Keratinocyte (primary cell): Measurements from ENCODE around the gene CDK17. TPM values are rescaled to one million over a fixed set of nuclear protein-coding genes. Genes with fewer than 3 reads are reported as not detected.

Source experiments
- DNase-seq: peaks from one replicate; pipeline ENCODE4 v3.0.0-alpha.2; 2011; ENCODE audit warnings: low read depth, missing footprints, low spot score
- FAIRE-seq: peaks from 2 replicates; lab custom pipeline; 2011; peaks lifted over from hg19 to GRCh38; lab: Jason Lieb, UNC
- H2AFZ ChIP-seq: 2 replicates; pipeline ENCODE4 v1.6.0; 2012; ENCODE audit warnings: low read length, control low read depth, inconsistent platforms; ENCODE audit not compliant: control insufficient read depth
- H3K27ac ChIP-seq: 2 replicates; pipeline ENCODE4 v1.5.1; 2011; ENCODE audit warnings: low read length; ENCODE audit not compliant: control insufficient read depth, insufficient read depth
- H3K27me3 ChIP-seq: 3 replicates; pipeline ENCODE4 v1.6.0; 2011; ENCODE audit warnings: low read length; ENCODE audit not compliant: control insufficient read depth, insufficient read depth; ENCODE audit errors: extremely low read depth
- H3K36me3 ChIP-seq, 2 experiments: 2 replicates in 1 of 2; 3 replicates in 1 of 2; pipeline ENCODE4 v1.5.1; 2011; ENCODE audit warnings: low read length in 2 of 2, mild to moderate bottlenecking in 1 of 2; ENCODE audit not compliant: control insufficient read depth in 2 of 2, insufficient read depth in 2 of 2; ENCODE audit errors: extremely low read depth in 1 of 2
- H3K4me1 ChIP-seq: 3 replicates; pipeline ENCODE4 v1.5.1; 2011; ENCODE audit warnings: low read length; ENCODE audit not compliant: control insufficient read depth, insufficient read depth; ENCODE audit errors: extremely low read depth
- H3K4me2 ChIP-seq: 3 replicates; pipeline ENCODE4 v1.6.0; 2011; ENCODE audit warnings: low read depth, low read length; ENCODE audit not compliant: control insufficient read depth, insufficient read depth; ENCODE audit errors: extremely low read depth
- H3K4me3 ChIP-seq, 3 experiments: fragments of 200-600 bp in 1 of 3; sonication (generic) in 1 of 3; 2 replicates in 2 of 3; 3 replicates in 1 of 3; pipeline ENCODE4 v1.5.1; 2011 to 2016; ENCODE audit warnings: low read length in 3 of 3, mild to moderate bottlenecking in 3 of 3, control low read depth in 2 of 3, inconsistent platforms in 1 of 3, low read depth in 1 of 3, mixed read lengths in 1 of 3, mixed run types in 1 of 3, moderate library complexity in 1 of 3; ENCODE audit not compliant: control insufficient read depth in 2 of 3, insufficient read depth in 2 of 3; ENCODE audit errors: extremely low read depth in 1 of 3
- H3K79me2 ChIP-seq: 2 replicates; pipeline ENCODE4 v1.6.0; 2012; ENCODE audit warnings: low read length; ENCODE audit not compliant: control insufficient read depth, insufficient read depth
- H3K9ac ChIP-seq: 3 replicates; pipeline ENCODE4 v1.6.0; 2011; ENCODE audit warnings: low read length; ENCODE audit not compliant: control insufficient read depth, insufficient read depth; ENCODE audit errors: extremely low read depth
- H3K9me1 ChIP-seq: 3 replicates; pipeline ENCODE4 v1.6.0; 2011; ENCODE audit warnings: low read length; ENCODE audit not compliant: control insufficient read depth, insufficient read depth; ENCODE audit errors: extremely low read depth
- H3K9me3 ChIP-seq: 2 replicates; pipeline ENCODE4 v1.5.1; 2012; ENCODE audit warnings: low read depth, low read length; ENCODE audit not compliant: control insufficient read depth
- H4K20me1 ChIP-seq: 3 replicates; pipeline ENCODE4 v1.6.0; 2011; ENCODE audit warnings: low read length; ENCODE audit not compliant: control insufficient read depth, insufficient read depth; ENCODE audit errors: extremely low read depth
- EZH2 ChIP-seq: IDR thresholded peaks from one replicate; pipeline ENCODE4 v1.6.1; 2012; ENCODE audit warnings: inconsistent platforms, mild to moderate bottlenecking, low read length, moderate library complexity
- dilution Hi-C: fragments of 300-500 bp; cut with MboI; formaldehyde crosslinking; loops from one replicate; pipeline ENCODE4 v1.7.0; 2020; ENCODE audit warnings: low sequenced_read_pairs; ENCODE audit not compliant: extremely low pct_ligation_motif_present
- polyA plus RNA-seq, 5 experiments: library from polyadenylated mRNA; depleted of rRNA in 3 of 5; stranded (reverse) in 3 of 5; stranded (forward) in 1 of 5; unstranded in 1 of 5; fragments of >200 nt; gene quantifications; 1 replicate in 1 of 5; 2 replicates in 3 of 5; 3 replicates in 1 of 5; pipeline versions ENCODE4 v1.2.1 to v1.2.3, GENCODE V29; 2011 to 2012; ENCODE audit warnings: missing spikeins in 2 of 5, low read depth in 1 of 5, low replicate concordance in 1 of 5
- TF ChIP-seq, protein P1 (sequence below), 3 experiments: IDR thresholded peaks in 1 of 3; conservative IDR thresholded peaks in 1 of 3; optimal IDR thresholded peaks in 1 of 3; 2 replicates in 2 of 3; 3 replicates in 1 of 3; pipeline versions ENCODE3 to v1.5.1; 2011; ENCODE audit warnings: low read length in 3 of 3, mild to moderate bottlenecking in 3 of 3, moderate library complexity in 2 of 3, control low read depth in 1 of 3, inconsistent platforms in 1 of 3; ENCODE audit not compliant: insufficient read depth in 2 of 3; ENCODE audit errors: extremely low read depth in 1 of 3

Gene CDK17
- polyA plus RNA-seq, 1 donor (not counting 4 experiments of a cell fraction or from before 2014, with no cell fraction given) = 33.0 TPM

DNA sequence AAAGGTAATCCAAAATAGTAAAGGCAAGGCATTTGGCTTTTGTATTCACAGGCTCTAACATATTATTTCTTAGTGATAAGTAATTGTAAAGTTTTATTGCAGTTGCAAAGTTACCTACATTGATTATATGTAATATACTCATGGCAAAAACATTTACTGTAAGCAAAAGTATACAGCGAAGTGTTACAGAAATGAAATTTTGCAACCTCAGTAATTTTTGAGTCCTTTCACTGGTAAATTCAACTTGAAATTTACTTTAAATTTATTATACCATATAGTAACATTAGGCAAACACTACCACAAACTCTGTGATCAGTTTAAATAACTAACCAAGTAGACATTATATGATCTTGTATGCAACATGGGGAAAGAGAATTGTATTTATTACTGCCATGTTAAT is 89.0 kb downstream of the CDK17 start:
- Histone ChIP-seq H2AFZ (no peak overlapping the region), H3K4me1 (peaks cover 15% of the 10 kb centered on the region), H3K9me3 (no peaks in the 10 kb centered on the region), H3K79me2 (peaks cover 60% of the 10 kb centered on the region), H3K27me3 (no peaks in the 10 kb centered on the region), H3K27ac (no peak overlapping the region), H3K36me3 (peaks cover 0 to 14% of the 10 kb centered on the region in 2 experiments), H3K9me1 (no peaks in the 10 kb centered on the region), H3K4me2 (no peak overlapping the region), H3K9ac (no peak overlapping the region), H4K20me1 (no peaks in the 10 kb centered on the region), H3K4me3 (no peak overlapping the region)
- no peak for TF ChIP-seq EZH2
- TF ChIP-seq, protein P1, sequence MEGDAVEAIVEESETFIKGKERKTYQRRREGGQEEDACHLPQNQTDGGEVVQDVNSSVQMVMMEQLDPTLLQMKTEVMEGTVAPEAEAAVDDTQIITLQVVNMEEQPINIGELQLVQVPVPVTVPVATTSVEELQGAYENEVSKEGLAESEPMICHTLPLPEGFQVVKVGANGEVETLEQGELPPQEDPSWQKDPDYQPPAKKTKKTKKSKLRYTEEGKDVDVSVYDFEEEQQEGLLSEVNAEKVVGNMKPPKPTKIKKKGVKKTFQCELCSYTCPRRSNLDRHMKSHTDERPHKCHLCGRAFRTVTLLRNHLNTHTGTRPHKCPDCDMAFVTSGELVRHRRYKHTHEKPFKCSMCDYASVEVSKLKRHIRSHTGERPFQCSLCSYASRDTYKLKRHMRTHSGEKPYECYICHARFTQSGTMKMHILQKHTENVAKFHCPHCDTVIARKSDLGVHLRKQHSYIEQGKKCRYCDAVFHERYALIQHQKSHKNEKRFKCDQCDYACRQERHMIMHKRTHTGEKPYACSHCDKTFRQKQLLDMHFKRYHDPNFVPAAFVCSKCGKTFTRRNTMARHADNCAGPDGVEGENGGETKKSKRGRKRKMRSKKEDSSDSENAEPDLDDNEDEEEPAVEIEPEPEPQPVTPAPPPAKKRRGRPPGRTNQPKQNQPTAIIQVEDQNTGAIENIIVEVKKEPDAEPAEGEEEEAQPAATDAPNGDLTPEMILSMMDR (optimal IDR thresholded peaks at IDR 0.05 in 1 of 3, IDR thresholded peaks at IDR 0.05 in 1 of 3, conservative IDR thresholded peaks at IDR 0.05 in 1 of 3; ENCODE audit: extremely low read depth in 1 of 3, insufficient read depth in 2 of 3, low read length in 3 of 3) = no peak
- FAIRE-seq (no peak), DNase-seq (no peak)
- dilution Hi-C loops = no loop called here

DNA sequence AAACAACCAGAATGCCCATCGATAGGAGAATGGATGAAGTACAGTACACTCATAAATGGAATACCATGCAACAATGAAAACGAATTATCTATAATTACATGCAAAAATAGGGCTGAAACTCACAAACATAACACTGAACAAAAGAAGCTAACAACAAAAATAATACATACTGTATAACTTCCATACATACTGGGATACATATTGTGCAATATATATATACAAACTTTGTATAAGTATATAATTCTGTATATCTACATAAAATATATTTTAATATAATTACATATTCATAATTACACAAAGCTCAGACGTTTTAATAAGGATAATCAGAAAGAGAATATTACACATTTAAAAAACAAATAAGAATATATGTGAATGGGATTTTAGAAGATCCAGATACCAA is 90.2 kb downstream of the CDK17 start:
- dilution Hi-C loops = no loop called here
- TF ChIP-seq EZH2 = no peak
- TF ChIP-seq, protein P1 (optimal IDR thresholded peaks at IDR 0.05 in 1 of 3, IDR thresholded peaks at IDR 0.05 in 1 of 3, conservative IDR thresholded peaks at IDR 0.05 in 1 of 3; ENCODE audit: extremely low read depth in 1 of 3, insufficient read depth in 2 of 3, low read length in 3 of 3) = no peak
- no peak overlapping the region for H3K4me3 ChIP-seq
- H3K27me3 ChIP-seq = no peaks in the 10 kb centered on the region
- DNase-seq (no peak), FAIRE-seq (no peak)
- no peak overlapping the region for H3K9ac ChIP-seq
- peaks cover 69% of the 10 kb centered on the region for H3K79me2 ChIP-seq
- H3K9me1 ChIP-seq = no peaks in the 10 kb centered on the region
- peaks cover 2 to 22% of the 10 kb centered on the region in 2 experiments for H3K36me3 ChIP-seq
- H4K20me1 ChIP-seq = no peaks in the 10 kb centered on the region
- H3K27ac ChIP-seq = no peak overlapping the region
- no peak overlapping the region for H2AFZ ChIP-seq
- H3K4me2 ChIP-seq = no peak overlapping the region
- H3K9me3 ChIP-seq = no peaks in the 10 kb centered on the region
- H3K4me1 ChIP-seq = peaks cover 8% of the 10 kb centered on the region
